ENCODE data around the gene H1-8.
A peak's percentile ranks its signal among the peaks of the same experiment; 100 is the strongest.
"Not testable (repeated sequence)": the region's sequence is repeated elsewhere in the genome, so short reads cannot be mapped to it uniquely, and the experiment has no call there.

Gene H1-8

DNA sequence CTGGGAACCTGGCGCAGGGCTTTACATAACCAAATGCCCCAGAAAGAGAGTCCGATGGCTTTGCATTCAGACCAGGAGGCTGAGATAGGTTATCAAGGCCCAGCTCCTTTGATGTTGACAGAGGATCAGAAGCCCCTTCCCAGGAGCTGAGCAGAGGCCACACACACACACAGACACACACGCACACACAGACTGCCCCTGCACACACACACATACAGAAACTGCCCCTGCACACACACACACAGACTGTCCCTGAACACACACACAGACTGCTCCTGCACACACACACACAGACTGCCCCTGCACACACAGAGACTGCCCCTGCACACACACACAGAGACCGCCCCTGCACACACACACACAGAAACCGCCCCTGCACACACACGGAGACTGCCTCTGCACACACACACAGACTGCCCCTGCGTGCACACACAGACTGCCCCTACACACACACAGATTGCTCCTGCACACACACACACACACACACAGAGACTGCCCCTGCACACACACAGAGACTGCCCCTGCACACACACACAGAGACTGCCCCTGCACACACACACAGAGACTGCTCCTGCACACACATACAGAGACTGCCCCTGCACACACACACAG, 27.0 kb upstream of the H1-8 start:
- not testable (repeated sequence) for H4K8ac ChIP-seq (ENCODE audit: low read depth, low read length); H3K4me1 ChIP-seq (ENCODE audit: control insufficient read depth in 1 of 2, insufficient read depth in 2 of 2, low read length in 2 of 2); H2AFZ ChIP-seq (ENCODE audit: insufficient read depth, low read length, poor library complexity); H4K12ac ChIP-seq (ENCODE audit: low read depth, low read length); H3K14ac ChIP-seq (ENCODE audit: low read length); H2BK12ac ChIP-seq (ENCODE audit: low read length); H2BK120ac ChIP-seq (ENCODE audit: insufficient read depth, low read length, poor library complexity); H2BK5ac ChIP-seq (ENCODE audit: low read depth, low read length, poor library complexity); H3K79me1 ChIP-seq (ENCODE audit: low read length); H3K9ac ChIP-seq (ENCODE audit: low read length); H3K23ac ChIP-seq (ENCODE audit: low read length); H3K4me2 ChIP-seq (ENCODE audit: low read length); DNase-seq; H3K27me3 ChIP-seq (ENCODE audit: insufficient read depth, low read length); H3K27ac ChIP-seq (ENCODE audit: low read depth, low read length); H3K18ac ChIP-seq (ENCODE audit: low read length); H4K91ac ChIP-seq (ENCODE audit: low read depth, low read length); H3K4ac ChIP-seq (ENCODE audit: low read depth, low read length); H3K79me2 ChIP-seq (ENCODE audit: control insufficient read depth, insufficient read depth, low read length, poor library complexity); H2AK5ac ChIP-seq (ENCODE audit: low read length); H3K9me3 ChIP-seq (ENCODE audit: insufficient read depth, low read depth, low read length)
- Histone ChIP-seq H3K4me3 (ENCODE audit: low read depth, low read length) (peak overlapping the region; percentile 27), H3K36me3 (ENCODE audit: control insufficient read depth in 1 of 2, insufficient read depth in 2 of 2, low read length in 2 of 2) (peaks cover 30 to 45% of the 10 kb centered on the region in 2 experiments)
- no CpG with 5 or more reads among the region's 7 CpGs for WGBS (ENCODE audit: extremely low coverage, insufficient coverage, insufficient read length)

GRCh38 chr3:129517516-129517915, 25.5 kb upstream of the H1-8 start:
- no peak for DNase-seq
- Histone ChIP-seq H3K4me1 (ENCODE audit: control insufficient read depth in 1 of 2, insufficient read depth in 2 of 2, low read length in 2 of 2) (no peaks in the 10 kb centered on the region), H4K12ac (ENCODE audit: low read depth, low read length) (no peak overlapping the region), H2BK12ac (ENCODE audit: low read length) (no peak overlapping the region), H3K4me3 (ENCODE audit: low read depth, low read length) (no peak overlapping the region), H3K79me1 (ENCODE audit: low read length) (no peaks in the 10 kb centered on the region), H3K9me3 (ENCODE audit: insufficient read depth, low read depth, low read length) (peaks cover 2% of the 10 kb centered on the region), H2BK120ac (ENCODE audit: insufficient read depth, low read length, poor library complexity) (no peak overlapping the region), H3K4ac (ENCODE audit: low read depth, low read length) (no peak overlapping the region), H3K14ac (ENCODE audit: low read length) (no peak overlapping the region), H3K18ac (ENCODE audit: low read length) (no peak overlapping the region), H2AK5ac (ENCODE audit: low read length) (no peak overlapping the region), H4K8ac (ENCODE audit: low read depth, low read length) (no peak overlapping the region), H3K27me3 (ENCODE audit: insufficient read depth, low read length) (no peaks in the 10 kb centered on the region), H3K23ac (ENCODE audit: low read length) (no peak overlapping the region), H2BK5ac (ENCODE audit: low read depth, low read length, poor library complexity) (no peak overlapping the region), H3K9ac (ENCODE audit: low read length) (no peak overlapping the region), H3K79me2 (ENCODE audit: control insufficient read depth, insufficient read depth, low read length, poor library complexity) (no peaks in the 10 kb centered on the region), H2AFZ (ENCODE audit: insufficient read depth, low read length, poor library complexity) (no peak overlapping the region), H3K4me2 (ENCODE audit: low read length) (no peak overlapping the region), H3K27ac (ENCODE audit: low read depth, low read length) (no peak overlapping the region), H3K36me3 (ENCODE audit: control insufficient read depth in 1 of 2, insufficient read depth in 2 of 2, low read length in 2 of 2) (peaks cover 24 to 42% of the 10 kb centered on the region in 2 experiments), H4K91ac (ENCODE audit: low read depth, low read length) (no peak overlapping the region)
- no CpG with 5 or more reads among the region's 7 CpGs for whole genome bisulfite sequencing (ENCODE audit: extremely low coverage, insufficient coverage, insufficient read length)

DNA sequence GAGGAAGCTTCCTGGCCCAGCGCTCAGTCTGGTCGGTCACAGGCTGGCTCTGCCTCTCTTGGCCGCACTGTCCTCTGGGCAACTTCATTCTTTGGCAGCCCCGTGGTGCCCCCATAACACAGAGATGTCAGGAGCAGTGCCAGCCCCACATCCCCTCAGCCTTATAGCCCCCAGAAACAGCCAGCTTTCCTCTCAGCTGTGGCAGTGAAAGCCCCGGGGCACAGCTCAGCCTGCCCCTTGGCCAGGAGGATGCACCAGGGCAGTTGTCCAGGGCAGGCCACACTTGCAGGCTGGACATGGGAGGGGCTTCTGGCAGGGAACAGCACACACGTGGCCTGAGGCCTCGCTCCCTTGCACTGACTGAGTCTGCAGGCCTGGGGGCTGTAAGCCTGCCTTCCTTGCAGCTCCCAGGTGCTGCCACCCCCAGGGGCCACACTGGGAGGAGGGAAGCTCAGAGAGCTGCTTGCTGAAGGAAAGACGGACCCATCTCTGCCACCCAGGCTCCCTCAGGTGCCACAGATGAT, 24.9 kb upstream of the H1-8 start:
- Histone ChIP-seq H3K9me3 (ENCODE audit: insufficient read depth, low read depth, low read length) (peaks cover 2% of the 10 kb centered on the region), H4K12ac (ENCODE audit: low read depth, low read length) (no peak overlapping the region), H2AK5ac (ENCODE audit: low read length) (no peak overlapping the region), H2BK5ac (ENCODE audit: low read depth, low read length, poor library complexity) (no peak overlapping the region), H4K91ac (ENCODE audit: low read depth, low read length) (no peak overlapping the region), H2BK120ac (ENCODE audit: insufficient read depth, low read length, poor library complexity) (no peak overlapping the region), H3K14ac (ENCODE audit: low read length) (no peak overlapping the region), H3K79me2 (ENCODE audit: control insufficient read depth, insufficient read depth, low read length, poor library complexity) (no peaks in the 10 kb centered on the region), H3K36me3 (ENCODE audit: control insufficient read depth in 1 of 2, insufficient read depth in 2 of 2, low read length in 2 of 2) (peaks cover 21 to 39% of the 10 kb centered on the region in 2 experiments), H3K18ac (ENCODE audit: low read length) (no peak overlapping the region), H3K4me2 (ENCODE audit: low read length) (no peak overlapping the region), H2BK12ac (ENCODE audit: low read length) (no peak overlapping the region), H3K27ac (ENCODE audit: low read depth, low read length) (no peak overlapping the region), H3K9ac (ENCODE audit: low read length) (no peak overlapping the region), H2AFZ (ENCODE audit: insufficient read depth, low read length, poor library complexity) (no peak overlapping the region), H3K27me3 (ENCODE audit: insufficient read depth, low read length) (no peaks in the 10 kb centered on the region), H4K8ac (ENCODE audit: low read depth, low read length) (no peak overlapping the region), H3K23ac (ENCODE audit: low read length) (no peak overlapping the region), H3K4me1 (ENCODE audit: control insufficient read depth in 1 of 2, insufficient read depth in 2 of 2, low read length in 2 of 2) (no peaks in the 10 kb centered on the region), H3K4me3 (ENCODE audit: low read depth, low read length) (no peak overlapping the region), H3K4ac (ENCODE audit: low read depth, low read length) (no peak overlapping the region), H3K79me1 (ENCODE audit: low read length) (no peaks in the 10 kb centered on the region)
- no peak for DNase-seq
- no CpG with 5 or more reads among the region's 8 CpGs for WGBS (ENCODE audit: extremely low coverage, insufficient coverage, insufficient read length)

DNA sequence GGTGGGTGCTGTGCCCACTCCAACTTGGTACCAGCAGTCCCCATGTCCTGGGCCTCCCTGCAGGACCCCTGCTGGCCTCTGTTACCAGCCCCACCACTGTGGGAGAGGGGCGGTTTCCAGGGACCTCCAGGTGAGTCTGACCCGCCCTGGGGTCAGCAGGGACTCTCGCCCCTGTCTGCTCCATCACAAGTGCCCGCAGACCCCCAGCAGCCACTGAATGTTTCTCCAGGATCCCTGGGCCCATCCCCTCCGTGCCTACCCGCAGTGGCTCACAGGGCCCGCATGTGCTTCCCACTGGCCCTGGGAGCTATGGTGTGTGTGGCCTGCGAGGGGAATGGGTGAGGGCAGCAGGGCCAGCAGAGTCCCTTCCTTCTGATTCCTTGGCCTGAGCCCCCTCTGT, 24.4 kb upstream of the H1-8 start:
- Histone ChIP-seq H4K8ac (ENCODE audit: low read depth, low read length) (no peak overlapping the region), H3K4me2 (ENCODE audit: low read length) (no peak overlapping the region), H3K4ac (ENCODE audit: low read depth, low read length) (no peak overlapping the region), H3K9me3 (ENCODE audit: insufficient read depth, low read depth, low read length) (peaks cover 2% of the 10 kb centered on the region), H4K91ac (ENCODE audit: low read depth, low read length) (no peak overlapping the region), H3K27me3 (ENCODE audit: insufficient read depth, low read length) (no peaks in the 10 kb centered on the region), H3K23ac (ENCODE audit: low read length) (no peak overlapping the region), H3K79me2 (ENCODE audit: control insufficient read depth, insufficient read depth, low read length, poor library complexity) (no peaks in the 10 kb centered on the region), H3K36me3 (ENCODE audit: control insufficient read depth in 1 of 2, insufficient read depth in 2 of 2, low read length in 2 of 2) (peaks cover 18 to 36% of the 10 kb centered on the region in 2 experiments), H3K9ac (ENCODE audit: low read length) (no peak overlapping the region), H2BK120ac (ENCODE audit: insufficient read depth, low read length, poor library complexity) (no peak overlapping the region), H3K4me3 (ENCODE audit: low read depth, low read length) (no peak overlapping the region), H2AK5ac (ENCODE audit: low read length) (no peak overlapping the region), H3K4me1 (ENCODE audit: control insufficient read depth in 1 of 2, insufficient read depth in 2 of 2, low read length in 2 of 2) (no peaks in the 10 kb centered on the region), H2BK12ac (ENCODE audit: low read length) (no peak overlapping the region), H2BK5ac (ENCODE audit: low read depth, low read length, poor library complexity) (no peak overlapping the region), H2AFZ (ENCODE audit: insufficient read depth, low read length, poor library complexity) (no peak overlapping the region), H3K27ac (ENCODE audit: low read depth, low read length) (no peak overlapping the region), H3K18ac (ENCODE audit: low read length) (no peak overlapping the region), H3K14ac (ENCODE audit: low read length) (no peak overlapping the region), H4K12ac (ENCODE audit: low read depth, low read length) (no peak overlapping the region), H3K79me1 (ENCODE audit: low read length) (no peaks in the 10 kb centered on the region)
- no CpG with 5 or more reads among the region's 8 CpGs for whole genome bisulfite sequencing (ENCODE audit: extremely low coverage, insufficient coverage, insufficient read length)
- peak in 1 of 2 donors; percentile 29 for DNase-seq
